NCI-H1048 (cell line): ENCODE data around the gene ASNS.
"Not testable (repeated sequence)": the region's sequence is repeated elsewhere in the genome, so short reads cannot be mapped to it uniquely, and the experiment has no call there.

Experiments used
- DNase-seq: peaks from one replicate; lab custom pipeline; 2025; lab: John Stamatoyannopoulos, UW

ASNS gene, protein sequence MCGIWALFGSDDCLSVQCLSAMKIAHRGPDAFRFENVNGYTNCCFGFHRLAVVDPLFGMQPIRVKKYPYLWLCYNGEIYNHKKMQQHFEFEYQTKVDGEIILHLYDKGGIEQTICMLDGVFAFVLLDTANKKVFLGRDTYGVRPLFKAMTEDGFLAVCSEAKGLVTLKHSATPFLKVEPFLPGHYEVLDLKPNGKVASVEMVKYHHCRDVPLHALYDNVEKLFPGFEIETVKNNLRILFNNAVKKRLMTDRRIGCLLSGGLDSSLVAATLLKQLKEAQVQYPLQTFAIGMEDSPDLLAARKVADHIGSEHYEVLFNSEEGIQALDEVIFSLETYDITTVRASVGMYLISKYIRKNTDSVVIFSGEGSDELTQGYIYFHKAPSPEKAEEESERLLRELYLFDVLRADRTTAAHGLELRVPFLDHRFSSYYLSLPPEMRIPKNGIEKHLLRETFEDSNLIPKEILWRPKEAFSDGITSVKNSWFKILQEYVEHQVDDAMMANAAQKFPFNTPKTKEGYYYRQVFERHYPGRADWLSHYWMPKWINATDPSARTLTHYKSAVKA

DNA sequence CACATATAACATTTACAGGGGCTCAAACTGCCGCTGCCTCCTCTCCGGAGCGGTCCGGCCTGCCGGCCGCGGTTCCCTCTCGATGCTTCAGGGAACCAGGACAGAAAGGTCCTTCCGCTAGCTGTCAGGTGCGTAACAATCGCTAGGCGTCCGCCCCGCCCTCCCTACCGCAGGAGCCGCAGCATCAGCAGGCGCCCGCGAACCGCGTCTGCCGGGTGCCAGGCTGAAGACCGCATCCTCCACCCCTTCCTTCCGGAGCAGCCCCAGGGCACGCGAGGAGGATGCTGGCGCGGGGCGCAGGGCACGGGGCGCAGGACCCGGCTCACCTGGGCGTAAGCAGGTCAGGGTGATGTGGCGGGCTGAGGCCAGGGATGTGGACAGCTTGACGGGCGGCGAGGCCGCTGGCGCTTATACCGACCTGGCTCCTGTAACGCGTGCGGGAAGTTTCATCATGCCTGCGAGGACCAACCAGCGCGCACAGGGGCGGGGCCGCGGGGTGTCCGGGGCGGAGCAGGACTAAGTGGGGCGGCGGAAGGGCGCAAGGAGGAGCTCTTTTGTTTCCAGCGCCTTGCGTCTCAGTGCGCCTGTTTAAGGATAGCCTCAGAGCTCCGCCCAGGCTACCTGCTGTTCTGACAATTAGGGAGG lies at the start of gene ASNS:
ASNS (minus strand) TSS at position 384 of the 645 bp plus-strand sequence. CDS start 3,252 bp downstream, outside the sequence.
- peak; percentile 89 for DNase-seq

GRCh38 chr7:97921254-97921653 lies 49.0 kb upstream of the ASNS start:
- not testable (repeated sequence) for DNase-seq

GRCh38 chr7:97915267-97915666 lies 43.1 kb upstream of the ASNS start:
- not testable (repeated sequence) for DNase-seq

DNA sequence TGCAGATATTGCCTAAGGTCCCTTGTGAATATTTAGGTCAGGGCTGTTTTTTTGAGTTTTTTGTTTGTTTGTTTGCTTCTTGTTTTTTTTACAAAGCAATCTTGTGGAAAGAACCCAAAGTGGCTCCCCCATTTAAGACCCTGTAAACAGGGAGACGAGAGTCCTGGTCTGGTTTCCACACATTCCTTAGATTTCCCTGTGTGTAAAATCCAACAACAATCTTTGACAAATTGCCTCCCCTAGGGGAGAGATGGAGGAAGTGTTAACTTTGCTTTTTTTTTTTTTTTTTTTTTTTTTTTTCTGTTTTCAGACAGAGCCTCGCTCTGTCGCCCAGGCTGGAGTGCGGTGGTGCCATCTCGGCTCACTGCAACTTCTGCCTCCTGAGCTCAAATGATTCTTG lies 40.1 kb upstream of the ASNS start:
- DNase-seq: not testable (repeated sequence)

DNA sequence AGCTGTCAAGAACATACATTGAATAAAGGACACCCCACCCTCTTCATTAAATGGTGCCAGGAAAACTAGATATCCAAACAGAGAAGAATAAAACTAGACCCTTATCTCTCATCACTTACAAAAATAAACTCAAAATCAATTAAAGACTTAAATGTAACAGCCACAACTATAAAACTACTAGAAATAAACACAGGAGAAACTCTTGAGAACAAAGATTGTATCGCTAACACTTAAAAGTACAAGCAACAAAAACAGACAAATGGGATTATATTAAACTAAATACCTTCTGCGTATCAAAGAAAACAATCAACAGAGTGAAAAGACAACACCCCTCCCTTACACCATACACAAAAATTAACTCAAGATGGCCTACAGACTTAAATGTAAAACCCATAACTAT lies 24.7 kb upstream of the ASNS start:
- DNase-seq: not testable (repeated sequence)

DNA sequence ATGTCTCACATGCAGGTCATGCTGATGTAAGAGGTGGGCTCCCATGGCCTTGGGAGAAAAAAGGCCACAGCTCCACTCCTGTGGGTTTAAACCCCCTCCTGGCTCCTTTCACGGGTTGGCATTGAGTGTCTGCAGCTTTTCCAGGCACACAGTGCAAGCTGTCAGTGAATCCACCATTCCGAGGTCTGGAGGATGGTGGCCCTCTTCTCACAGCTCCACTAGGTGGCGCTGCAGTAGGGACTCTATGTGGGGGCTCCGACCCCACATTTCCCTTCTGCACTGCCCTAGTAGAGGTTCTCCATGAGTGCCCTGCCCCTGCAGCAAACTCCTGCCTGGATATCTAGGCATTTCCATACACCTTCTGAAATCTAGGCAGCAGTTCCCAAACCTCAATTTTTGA lies 19.5 kb upstream of the ASNS start:
- DNase-seq: not testable (repeated sequence)

DNA sequence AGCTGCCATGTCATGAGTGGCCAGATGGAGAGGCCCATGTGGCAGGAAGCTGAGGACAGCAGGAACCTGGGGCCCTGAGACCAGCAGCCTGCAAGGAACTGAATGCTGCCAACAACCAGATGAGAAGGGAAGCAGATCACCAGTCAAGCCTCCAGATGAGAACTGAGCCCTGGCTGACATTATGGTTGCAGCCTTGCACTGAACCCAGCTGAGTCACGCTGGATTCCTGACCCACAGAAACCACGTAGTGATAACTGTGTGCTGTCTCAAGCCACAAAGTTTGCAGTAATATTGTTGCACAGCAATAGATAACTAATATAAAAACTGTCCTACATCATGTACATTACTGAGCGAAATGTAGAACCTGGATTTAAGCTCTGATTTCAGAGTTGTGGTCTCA lies 7.3 kb upstream of the ASNS start:
- DNase-seq: not testable (repeated sequence)

DNA sequence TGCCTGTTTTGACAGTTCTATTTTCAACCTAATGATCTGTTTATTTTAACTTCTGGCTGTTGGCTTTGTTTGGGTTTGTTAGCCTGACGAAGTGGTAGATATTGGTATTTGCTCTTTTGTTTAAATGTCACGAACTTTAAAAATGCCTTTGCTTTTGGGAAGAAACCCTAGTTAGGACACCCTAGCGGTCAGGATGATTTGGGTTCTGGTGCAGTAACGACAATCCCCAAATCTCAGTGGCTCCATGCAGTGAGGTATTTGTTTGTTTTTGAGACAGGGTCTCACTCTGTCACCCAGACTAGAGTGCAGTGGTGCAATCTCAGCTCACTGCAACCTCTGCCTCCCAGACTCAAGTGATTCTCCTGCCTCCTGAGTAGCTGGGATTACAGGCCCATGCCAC lies 2.7 kb upstream of the ASNS start:
- not testable (repeated sequence) for DNase-seq

- no peak for DNase-seq
Observed at GRCh38 chr7:97873606-97874005, 1.4 kb upstream of the ASNS start.

DNA sequence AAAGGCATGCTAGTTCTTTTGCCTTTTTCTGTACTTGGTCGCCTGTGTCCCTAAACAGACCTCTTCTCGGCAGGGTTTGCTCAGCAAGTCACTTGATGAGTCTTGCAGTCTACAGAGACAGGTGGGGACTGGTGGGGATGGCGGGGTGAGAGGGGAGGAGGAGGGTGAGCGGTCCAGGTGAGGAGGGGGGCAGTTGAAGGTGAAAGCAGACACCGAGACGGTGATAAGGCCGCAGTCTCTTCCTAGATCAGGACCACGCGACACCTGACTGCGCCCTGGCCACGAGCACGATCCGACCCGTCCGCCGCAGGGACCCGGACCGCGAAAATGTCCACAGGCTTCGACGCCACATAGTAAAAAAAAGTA lies 566 bp downstream of the ASNS start:
- no peak for DNase-seq

DNA sequence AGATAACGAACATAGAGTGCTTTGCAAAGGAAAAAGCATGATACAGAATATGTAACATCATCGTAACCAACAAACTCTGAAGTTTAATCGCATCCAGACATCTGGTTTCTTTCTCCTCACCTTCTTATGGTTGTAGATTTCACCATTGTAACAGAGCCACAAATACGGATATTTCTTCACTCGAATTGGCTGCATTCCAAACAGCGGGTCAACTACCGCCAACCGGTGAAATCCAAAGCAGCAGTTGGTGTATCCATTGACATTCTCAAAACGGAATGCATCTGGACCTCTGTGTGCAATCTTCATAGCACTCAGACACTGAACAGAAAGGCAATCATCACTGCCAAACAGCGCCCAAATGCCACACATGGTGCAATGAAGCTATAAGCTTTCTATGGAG lies 3.4 kb downstream of the ASNS start:
- DNase-seq: no peak

GRCh38 chr7:97868314-97868713 lies 3.9 kb downstream of the ASNS start:
- no peak for DNase-seq

- no peak for DNase-seq
Observed at GRCh38 chr7:97865104-97865503, 7.1 kb downstream of the ASNS start.

DNA sequence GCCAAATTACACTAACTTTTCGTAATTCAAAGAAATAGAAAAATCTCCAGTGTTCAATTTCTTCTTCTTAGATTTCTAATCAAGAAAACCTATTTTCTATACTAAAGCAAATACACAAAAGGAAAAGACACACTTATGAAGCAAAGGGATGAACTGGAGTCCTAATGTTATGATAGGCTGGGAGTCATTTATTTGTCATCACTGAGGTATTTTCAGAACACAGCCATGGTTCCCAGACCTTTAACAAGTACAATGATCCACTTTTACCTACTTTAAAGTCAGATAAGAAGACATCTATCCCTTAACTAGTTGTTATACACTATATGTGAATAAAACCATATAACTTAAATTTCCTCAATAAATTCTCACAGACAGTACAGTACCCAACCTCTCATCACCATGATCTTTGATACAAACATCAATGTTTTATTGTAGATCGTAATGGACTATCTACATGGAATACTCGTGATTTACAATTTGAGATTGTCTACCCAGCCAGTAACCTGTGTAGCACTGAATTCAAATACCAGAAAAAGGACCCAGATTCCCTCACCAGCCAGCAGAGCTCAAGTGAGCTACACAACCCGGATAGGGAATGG lies 12.5 kb downstream of the ASNS start:
- no peak for DNase-seq

- no peak for DNase-seq
Observed at GRCh38 chr7:97858221-97858620, 14.0 kb downstream of the ASNS start.

- no peak for DNase-seq
Observed at GRCh38 chr7:97857544-97857943, 14.7 kb downstream of the ASNS start.

DNA sequence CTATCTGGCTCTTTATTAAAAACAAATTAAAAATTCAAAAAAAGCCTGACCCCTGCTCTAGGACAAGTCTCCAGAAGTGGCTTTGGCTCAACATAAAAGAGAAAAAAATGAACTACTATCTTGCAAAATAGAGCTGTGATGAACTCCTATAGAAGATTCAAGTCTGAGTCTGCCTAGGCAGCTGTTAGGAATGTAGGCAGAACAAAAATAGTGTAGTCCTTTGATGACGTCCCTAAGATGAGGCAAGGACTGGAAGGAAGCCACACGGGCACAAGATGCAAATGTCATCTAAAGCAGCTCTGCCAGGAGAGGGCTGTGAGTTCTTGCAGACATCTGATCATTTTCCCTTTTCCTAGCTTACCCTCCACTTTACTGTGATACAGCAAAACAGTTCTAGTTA lies 20.5 kb downstream of the ASNS start:
- no peak for DNase-seq

- not testable (repeated sequence) for DNase-seq
Observed at GRCh38 chr7:97850262-97851031, 21.8 kb downstream of the ASNS start.

DNA sequence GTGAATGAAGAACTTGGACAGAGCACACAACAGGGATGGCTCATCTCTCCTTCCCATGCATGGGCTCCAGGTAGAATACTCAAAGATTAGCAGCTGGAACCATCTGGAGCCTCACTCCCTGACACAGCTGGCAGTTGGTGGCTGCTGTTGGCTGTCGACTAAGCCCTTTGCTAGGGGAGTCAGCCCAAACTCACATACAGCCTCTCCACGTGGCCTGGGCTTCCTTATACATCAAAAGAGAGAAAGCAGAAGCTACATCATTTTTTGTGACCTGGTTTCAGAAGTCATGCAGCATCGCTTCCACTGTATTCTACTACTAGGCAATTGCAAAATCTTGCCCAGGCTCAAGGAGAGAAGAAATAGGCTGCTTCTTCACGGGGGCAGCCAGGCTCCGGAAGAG lies 24.4 kb downstream of the ASNS start:
- DNase-seq: no peak

- DNase-seq: no peak
Observed at GRCh38 chr7:97846945-97847344, 25.3 kb downstream of the ASNS start.

GRCh38 chr7:97845622-97846203 lies 26.5 kb downstream of the ASNS start:
- no peak for DNase-seq

DNA sequence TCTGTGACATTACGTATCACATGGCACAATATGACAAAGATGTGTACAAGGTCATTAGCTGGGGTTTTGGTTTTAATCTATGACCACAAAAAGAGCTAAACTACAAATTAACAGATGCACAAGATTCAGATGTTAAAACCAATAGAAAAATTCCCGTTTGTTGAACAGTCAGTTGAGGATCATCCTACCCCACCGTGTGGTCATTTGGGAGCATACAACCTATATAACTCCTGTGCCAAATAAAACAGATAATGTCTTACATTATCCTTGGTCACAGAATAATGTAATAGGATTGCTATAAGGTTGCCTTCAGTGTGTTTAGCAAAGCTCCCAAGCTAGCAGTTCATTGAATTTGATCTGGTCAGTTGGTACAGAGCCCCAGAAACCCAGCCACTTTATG lies 28.2 kb downstream of the ASNS start:
- DNase-seq: no peak
